CD4-positive, alpha-beta T cell treated with Interleukin-4 for 1 hour (primary cell): Measurements from ENCODE around the gene SHISA7.

Source experiments
- DNase-seq, 2 donors: peaks; one replicate each; pipeline ENCODE4 v3.0.0-alpha.2; 2020 to 2022

Gene SHISA7

GRCh38 chr19:55444646-55445045, 1.5 kb upstream of the SHISA7 start:
- DNase-seq, result no peak

- no peak for DNase-seq
Measured at GRCh38 chr19:55443824-55444480, 852 bp upstream of the SHISA7 start.

- DNase-seq, result no peak
Measured at GRCh38 chr19:55442372-55442961, 633 bp downstream of the SHISA7 start.

GRCh38 chr19:55441692-55442321, 1.3 kb downstream of the SHISA7 start:
- DNase-seq, result no peak

GRCh38 chr19:55441319-55441691, 1.8 kb downstream of the SHISA7 start:
- DNase-seq, result no peak

GRCh38 chr19:55440411-55441105, 2.5 kb downstream of the SHISA7 start:
- DNase-seq, result no peak

- DNase-seq, result no peak
Measured at GRCh38 chr19:55439052-55439451, 4.0 kb downstream of the SHISA7 start.

- no peak for DNase-seq
Measured at GRCh38 chr19:55437410-55437809, 5.7 kb downstream of the SHISA7 start.

- no peak for DNase-seq
Measured at GRCh38 chr19:55436847-55437246, 6.3 kb downstream of the SHISA7 start.

- no peak for DNase-seq
Measured at GRCh38 chr19:55435020-55435419, 8.1 kb downstream of the SHISA7 start.

- no peak for DNase-seq
Measured at GRCh38 chr19:55434356-55434919, 8.7 kb downstream of the SHISA7 start.

GRCh38 chr19:55433292-55433691, 9.8 kb downstream of the SHISA7 start:
- no peak for DNase-seq

GRCh38 chr19:55432241-55432959, 10.7 kb downstream of the SHISA7 start:
- no peak for DNase-seq

- no peak for DNase-seq
Measured at GRCh38 chr19:55431183-55431582, 11.9 kb downstream of the SHISA7 start.

GRCh38 chr19:55426042-55426441, 17.1 kb downstream of the SHISA7 start:
- DNase-seq, result no peak

- no peak for DNase-seq
Measured at GRCh38 chr19:55424518-55424917, 18.6 kb downstream of the SHISA7 start.

- DNase-seq, result no peak
Measured at GRCh38 chr19:55423225-55424005, 19.7 kb downstream of the SHISA7 start.

- DNase-seq, result peak; percentile 27 to 56
Measured at GRCh38 chr19:55421281-55421680, 21.8 kb downstream of the SHISA7 start.

- DNase-seq, result no peak
Measured at GRCh38 chr19:55419624-55420236, 23.4 kb downstream of the SHISA7 start.

GRCh38 chr19:55419103-55419502, 24.0 kb downstream of the SHISA7 start:
- DNase-seq, result no peak

GRCh38 chr19:55418185-55418584, 24.9 kb downstream of the SHISA7 start:
- DNase-seq, result peak; percentile 61 to 72

GRCh38 chr19:55410168-55410567, 32.9 kb downstream of the SHISA7 start:
- no peak for DNase-seq
